Measurements from ENCODE around the gene TENT4A.

Gene TENT4A

DNA sequence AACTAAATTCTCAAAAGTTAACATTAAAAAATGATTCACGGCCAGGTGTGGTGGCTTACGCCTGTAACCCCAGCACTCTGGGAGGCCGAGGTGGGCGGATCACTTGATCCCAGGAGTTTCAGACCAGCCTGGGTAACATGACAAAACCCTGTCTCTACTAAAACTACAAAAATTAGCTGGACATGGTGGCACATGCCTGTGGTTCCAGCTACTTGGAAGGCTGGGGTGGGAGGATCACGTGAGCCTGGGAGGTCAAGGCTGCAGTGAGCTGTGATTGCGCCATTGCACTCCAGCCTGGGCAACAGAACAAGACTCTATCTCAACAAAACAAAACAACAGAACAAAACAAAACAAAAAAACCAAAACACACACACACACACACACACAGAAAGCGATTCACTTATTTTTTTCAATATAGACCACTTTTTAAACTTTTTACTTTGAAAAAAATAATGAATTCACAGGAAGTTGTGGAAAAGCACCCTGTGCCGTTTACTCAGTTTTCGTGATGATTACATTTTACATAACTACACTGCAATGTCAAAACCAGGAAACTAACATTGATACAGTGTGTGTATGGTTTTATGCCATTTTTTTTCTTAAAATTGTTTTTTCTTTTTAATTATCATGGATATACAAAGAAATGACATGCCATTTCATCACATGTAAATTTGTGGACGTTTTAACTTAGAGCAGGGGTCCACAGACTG lies 73.7 kb downstream of the TENT4A start:
- no peak for DNase-seq (ENCODE audit: extremely low spot score)
- ChIA-PET CTCF (interaction anchor here (0.9 to 1.1 kb wide), 2 partner anchors 22 to 27 kb away, joined by 3 to 4 read pairs; no protein-coding TSS in a partner anchor), POLR2A (no interaction called here)

DNA sequence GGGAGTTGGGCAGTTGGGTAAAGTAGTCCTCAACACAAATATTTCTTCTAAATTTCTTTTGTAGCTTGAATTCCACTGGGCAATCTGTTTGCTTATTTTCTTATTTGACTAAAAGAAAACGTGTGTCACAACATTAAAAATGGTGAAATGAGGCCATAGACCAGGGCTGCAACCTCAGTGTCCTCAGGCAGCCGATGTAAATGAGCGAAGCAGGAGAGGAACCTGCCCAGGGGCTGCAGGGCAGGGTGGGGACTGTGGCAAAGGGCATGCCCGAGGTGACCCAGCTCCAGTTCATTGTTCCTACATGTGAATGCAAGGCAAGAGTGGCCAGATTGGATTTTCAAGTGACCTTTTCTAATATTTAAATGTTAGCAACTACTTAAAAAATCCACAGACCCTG lies 74.7 kb downstream of the TENT4A start:
- CTCF ChIA-PET, result interaction anchor here (0.9 to 1.1 kb wide), 2 partner anchors 23 to 28 kb away, joined by 3 to 4 read pairs; no protein-coding TSS in a partner anchor
- POLR2A ChIA-PET, result no interaction called here
- TF ChIP-seq, protein P1, sequence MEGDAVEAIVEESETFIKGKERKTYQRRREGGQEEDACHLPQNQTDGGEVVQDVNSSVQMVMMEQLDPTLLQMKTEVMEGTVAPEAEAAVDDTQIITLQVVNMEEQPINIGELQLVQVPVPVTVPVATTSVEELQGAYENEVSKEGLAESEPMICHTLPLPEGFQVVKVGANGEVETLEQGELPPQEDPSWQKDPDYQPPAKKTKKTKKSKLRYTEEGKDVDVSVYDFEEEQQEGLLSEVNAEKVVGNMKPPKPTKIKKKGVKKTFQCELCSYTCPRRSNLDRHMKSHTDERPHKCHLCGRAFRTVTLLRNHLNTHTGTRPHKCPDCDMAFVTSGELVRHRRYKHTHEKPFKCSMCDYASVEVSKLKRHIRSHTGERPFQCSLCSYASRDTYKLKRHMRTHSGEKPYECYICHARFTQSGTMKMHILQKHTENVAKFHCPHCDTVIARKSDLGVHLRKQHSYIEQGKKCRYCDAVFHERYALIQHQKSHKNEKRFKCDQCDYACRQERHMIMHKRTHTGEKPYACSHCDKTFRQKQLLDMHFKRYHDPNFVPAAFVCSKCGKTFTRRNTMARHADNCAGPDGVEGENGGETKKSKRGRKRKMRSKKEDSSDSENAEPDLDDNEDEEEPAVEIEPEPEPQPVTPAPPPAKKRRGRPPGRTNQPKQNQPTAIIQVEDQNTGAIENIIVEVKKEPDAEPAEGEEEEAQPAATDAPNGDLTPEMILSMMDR (IDR thresholded peaks at IDR 0.05; ENCODE audit: control extremely low read depth, extremely low read depth, low read depth, missing control alignments), result no peak
- no peak for DNase-seq (ENCODE audit: extremely low spot score)

More for the DNA sequence above, 73.7 kb downstream of the TENT4A start:
- TF ChIP-seq, protein P1 (IDR thresholded peaks at IDR 0.05; ENCODE audit: control extremely low read depth, extremely low read depth, low read depth, missing control alignments), result no peak

DNA sequence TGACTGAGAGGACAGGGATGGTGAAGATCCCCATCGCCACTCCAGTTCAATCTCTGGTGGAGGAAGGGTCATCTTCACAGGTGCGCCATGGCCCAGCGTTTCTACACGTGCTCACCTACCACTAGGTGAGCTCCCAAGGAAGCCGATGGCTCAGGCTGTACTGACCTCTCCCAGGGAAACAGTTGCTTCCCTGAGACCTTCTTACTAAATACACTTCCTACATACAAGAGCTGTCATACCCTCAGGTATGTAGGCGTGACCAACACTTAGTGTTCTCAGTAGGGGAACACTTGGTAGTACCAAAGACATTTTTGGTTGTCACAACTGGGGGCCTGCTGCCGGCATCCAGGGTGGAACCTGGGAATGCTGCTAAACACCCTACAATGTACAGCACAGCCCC lies 75.2 kb downstream of the TENT4A start:
- DNase-seq (ENCODE audit: extremely low spot score), result no peak
- ChIA-PET CTCF (no interaction called here), POLR2A (no interaction called here)
- TF ChIP-seq, protein P1 (IDR thresholded peaks at IDR 0.05; ENCODE audit: control extremely low read depth, extremely low read depth, low read depth, missing control alignments), result no peak

DNA sequence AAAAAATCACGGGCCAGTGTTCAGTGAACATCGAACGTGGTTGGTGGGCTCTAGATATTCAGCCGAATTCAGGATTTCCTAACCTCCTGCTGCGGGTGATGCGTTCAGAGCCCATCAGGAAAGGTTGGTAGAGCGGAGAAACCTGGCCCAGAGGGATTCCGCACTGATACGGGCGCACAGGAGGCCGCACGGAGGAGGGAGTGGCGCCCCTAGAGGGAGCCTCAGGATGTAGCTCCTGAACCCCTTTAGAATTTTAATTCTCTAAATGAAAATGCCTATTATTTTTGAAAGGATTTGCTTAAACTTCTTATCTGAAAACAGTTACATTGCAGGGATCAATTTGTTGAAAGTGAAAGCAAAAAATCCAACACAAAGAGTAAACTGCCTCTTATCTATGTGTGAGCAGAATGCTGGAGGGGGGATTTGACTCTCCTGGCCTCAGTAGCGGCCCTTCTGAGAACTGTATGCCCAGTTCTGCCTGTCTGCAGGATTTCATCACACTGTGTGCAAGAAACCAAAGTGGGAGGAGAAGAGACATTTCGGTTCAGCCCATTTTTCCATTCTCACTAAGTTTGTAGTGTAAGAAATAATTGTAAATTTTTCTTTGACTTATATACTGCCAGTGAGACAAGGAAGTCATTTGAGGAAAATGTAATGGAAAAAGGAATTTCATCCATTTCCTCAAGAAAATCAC lies 75.9 kb downstream of the TENT4A start:
- ChIA-PET POLR2A (no interaction called here), CTCF (interaction anchor here (2.0 kb wide), 1 partner anchor 8 kb away, joined by 5 read pairs; no protein-coding TSS in a partner anchor)
- TF ChIP-seq, protein P1 (IDR thresholded peaks at IDR 0.05; ENCODE audit: control extremely low read depth, extremely low read depth, low read depth, missing control alignments), result no peak
- no peak for DNase-seq (ENCODE audit: extremely low spot score)

DNA sequence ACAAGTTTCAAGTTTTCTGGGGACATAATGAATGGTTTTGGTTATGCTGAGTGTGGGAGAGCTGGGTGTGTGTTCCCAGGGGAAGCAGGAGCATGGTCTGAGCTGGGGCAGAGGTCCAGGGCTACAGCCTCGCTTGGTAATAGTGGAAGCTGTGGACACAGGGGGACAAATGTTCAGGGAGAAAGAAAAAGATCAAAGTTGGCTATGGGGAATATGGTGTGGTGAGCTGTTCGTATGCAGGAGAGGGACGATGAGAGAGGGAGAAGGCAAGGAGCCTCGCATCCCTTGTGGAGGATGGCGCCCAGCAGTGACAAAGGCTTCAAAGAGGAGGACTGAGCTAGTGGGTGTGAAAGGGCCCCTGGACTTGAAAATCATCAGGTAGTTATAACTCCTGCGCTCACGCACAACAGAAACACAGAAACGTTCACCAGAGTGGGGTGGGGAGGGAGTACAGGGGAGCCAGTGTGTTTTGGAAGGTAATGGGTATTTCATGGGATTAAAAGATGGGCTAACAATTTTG lies 77.2 kb downstream of the TENT4A start:
- CTCF ChIA-PET, result interaction anchor here (2.0 kb wide), 1 partner anchor 9 kb away, joined by 5 read pairs; no protein-coding TSS in a partner anchor
- TF ChIP-seq, protein P1 (IDR thresholded peaks at IDR 0.05; ENCODE audit: control extremely low read depth, extremely low read depth, low read depth, missing control alignments), result no peak
- POLR2A ChIA-PET, result no interaction called here
- no peak for DNase-seq (ENCODE audit: extremely low spot score)

DNA sequence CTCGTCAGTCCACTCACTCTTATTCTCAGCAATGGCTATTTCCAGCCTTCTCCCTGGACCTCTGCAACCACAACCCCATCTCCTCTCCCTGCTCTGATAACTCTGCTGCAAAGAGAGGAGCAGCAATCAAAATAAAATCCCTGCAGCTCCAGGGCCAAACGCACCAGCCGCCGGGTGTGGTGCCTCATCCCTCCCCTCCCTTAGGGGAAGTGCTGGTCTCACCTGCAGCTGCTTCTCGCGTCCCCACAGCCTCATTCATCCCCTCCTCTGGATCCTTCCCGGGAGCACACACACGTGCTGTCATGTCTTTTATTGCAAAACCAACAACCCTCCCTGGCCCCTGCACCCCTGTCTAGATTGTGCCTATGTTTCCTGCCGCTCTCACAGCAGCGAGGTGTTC lies 77.8 kb downstream of the TENT4A start:
- no peak for DNase-seq (ENCODE audit: extremely low spot score)
- TF ChIP-seq, protein P1 (IDR thresholded peaks at IDR 0.05; ENCODE audit: control extremely low read depth, extremely low read depth, low read depth, missing control alignments), result no peak
- POLR2A ChIA-PET, result no interaction called here
- CTCF ChIA-PET, result interaction anchor here (2.0 kb wide), 1 partner anchor 10 kb away, joined by 5 read pairs; no protein-coding TSS in a partner anchor
